GM12872 (cell line): ENCODE measurements around the gene CHN2.

Source experiments
- TF ChIP-seq, protein P1 (sequence below): IDR thresholded peaks from 3 replicates; pipeline ENCODE4 v1.5.1; 2011; ENCODE audit warnings: low read depth, mild to moderate bottlenecking, low read length, moderate library complexity; ENCODE audit not compliant: insufficient read depth

CHN2 gene

DNA sequence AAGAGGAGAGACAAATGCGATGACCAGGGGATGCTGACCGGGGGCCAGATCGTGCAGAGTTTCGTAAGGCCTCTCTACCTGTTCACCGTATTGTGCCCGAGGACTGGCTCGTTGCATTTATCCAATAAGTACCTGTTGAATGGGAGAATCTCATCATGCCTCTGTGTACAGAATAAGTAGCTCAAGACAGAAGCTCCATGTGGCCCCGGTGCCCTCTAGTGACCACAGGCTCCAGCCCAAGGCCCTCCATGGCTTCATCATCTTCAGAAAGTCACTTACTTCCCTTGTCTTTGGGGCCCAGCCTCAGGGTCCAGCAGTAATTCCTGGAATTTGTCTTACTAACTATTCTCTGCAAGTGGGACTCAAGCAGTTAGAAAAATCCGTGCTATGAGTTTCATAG, 151.0 kb downstream of the CHN2 start:
- TF ChIP-seq, protein P1, sequence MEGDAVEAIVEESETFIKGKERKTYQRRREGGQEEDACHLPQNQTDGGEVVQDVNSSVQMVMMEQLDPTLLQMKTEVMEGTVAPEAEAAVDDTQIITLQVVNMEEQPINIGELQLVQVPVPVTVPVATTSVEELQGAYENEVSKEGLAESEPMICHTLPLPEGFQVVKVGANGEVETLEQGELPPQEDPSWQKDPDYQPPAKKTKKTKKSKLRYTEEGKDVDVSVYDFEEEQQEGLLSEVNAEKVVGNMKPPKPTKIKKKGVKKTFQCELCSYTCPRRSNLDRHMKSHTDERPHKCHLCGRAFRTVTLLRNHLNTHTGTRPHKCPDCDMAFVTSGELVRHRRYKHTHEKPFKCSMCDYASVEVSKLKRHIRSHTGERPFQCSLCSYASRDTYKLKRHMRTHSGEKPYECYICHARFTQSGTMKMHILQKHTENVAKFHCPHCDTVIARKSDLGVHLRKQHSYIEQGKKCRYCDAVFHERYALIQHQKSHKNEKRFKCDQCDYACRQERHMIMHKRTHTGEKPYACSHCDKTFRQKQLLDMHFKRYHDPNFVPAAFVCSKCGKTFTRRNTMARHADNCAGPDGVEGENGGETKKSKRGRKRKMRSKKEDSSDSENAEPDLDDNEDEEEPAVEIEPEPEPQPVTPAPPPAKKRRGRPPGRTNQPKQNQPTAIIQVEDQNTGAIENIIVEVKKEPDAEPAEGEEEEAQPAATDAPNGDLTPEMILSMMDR: peak; percentile 17; the same call in 1 of the 3 replicates

DNA sequence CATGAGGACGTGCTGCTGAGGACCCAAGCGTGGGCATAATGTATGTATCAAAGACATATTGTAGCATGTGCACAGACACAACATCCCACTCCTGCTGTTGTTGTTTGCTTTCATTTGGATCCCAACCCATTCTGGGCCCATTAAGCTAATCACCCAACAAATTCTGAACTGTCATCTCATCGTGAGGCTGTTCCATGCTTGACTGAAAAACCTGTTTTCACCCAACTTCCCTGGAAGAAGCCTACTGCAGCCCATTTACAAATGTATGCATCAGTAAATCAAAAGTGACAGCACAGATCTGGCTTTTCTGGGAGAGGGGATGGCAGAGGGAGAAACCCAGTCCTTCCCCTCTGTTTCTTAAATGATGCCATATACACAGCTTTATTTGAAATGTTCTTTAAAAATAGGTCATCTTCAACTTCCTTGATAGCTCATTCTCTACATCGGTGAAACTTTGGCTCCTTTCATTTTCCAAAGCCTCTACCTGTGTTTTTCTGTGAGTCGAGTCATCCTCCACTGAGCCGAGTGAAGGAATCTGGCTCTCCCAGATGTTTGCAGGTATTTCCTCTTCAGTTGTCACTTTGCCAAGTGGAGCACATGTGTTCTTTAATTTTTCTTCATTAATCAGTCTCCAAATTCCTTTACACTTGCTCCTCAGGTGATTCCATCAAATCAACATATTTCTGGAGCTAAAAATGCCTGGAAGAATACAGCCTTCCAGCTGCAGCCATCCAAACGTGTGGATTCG, 151.8 kb downstream of the CHN2 start:
- TF ChIP-seq, protein P1: no peak

DNA sequence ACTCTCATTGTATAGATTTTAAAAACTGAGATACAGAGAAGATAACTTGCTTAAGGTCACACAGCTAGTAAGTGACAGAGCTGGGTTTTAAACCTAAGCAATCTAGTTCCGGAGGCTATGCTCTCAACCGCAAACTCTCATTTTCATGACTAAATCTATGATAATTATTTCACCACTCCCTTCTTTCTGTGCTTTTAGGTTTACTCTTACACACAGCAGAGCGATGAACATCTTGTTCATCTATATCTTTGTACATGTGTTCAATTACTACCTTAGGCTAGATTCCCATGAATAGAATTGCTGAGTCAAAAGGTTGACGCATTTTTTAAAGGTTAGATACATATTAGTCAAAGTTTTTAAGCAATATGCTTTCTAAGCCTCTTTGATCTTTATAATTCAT, 154.8 kb downstream of the CHN2 start:
- TF ChIP-seq, protein P1: no peak

DNA sequence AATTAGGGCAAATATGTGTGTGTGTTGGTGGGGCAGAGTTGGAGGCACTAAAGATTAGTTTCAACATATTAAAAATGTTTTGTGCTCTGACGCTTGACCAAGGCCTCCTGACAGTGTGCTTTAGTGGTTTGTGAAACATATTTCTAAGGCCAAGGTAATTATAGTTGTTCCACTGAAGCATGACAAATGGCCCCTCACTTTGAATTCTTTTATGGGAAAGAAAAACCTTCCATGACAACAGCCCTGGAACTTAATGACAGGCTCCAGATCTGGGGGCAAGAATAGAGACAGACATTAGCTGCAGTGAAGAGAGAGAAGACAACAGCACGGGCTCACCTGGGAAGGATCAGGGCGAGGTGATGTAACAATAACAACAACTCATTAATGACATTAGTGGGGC, 155.8 kb downstream of the CHN2 start:
- TF ChIP-seq, protein P1: no peak

DNA sequence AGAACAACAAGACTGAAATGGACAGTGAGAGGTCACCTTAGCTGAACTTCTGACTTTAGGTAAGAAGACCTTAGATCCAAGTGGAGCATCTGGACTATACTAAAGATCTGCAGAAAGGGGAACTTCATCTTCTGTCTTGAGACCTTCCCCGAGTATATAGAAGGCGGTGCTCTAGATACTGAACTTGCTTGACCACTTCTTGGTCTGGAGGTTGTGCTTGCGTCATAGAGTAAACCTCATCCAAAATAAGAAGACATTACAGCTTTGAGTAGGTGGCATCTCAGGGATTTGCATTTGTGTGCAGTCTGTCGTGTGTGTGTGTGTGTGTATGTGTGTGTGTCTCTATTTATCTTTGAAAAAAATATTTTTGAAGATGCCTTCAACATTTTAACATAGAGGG, 157.5 kb downstream of the CHN2 start:
- TF ChIP-seq, protein P1: no peak

DNA sequence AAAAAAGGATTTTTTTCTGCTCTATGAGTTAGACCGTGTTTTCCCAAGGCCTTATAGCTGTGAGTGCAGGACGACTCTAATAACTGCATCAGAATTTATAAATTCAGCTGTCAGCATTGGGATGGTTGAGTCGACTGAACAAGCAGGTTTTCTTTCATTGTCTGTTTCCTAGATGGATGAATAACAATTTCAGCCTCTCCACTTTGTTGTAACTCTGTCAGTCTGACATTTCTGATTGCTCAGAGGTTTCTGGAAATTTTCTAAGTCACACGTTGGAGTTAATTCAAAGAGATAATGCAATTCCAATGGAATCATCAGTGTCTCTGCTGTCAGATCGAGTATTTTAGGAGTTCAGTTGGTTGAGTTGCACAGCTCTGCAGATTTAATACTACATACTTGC, 159.2 kb downstream of the CHN2 start:
- TF ChIP-seq, protein P1: no peak

DNA sequence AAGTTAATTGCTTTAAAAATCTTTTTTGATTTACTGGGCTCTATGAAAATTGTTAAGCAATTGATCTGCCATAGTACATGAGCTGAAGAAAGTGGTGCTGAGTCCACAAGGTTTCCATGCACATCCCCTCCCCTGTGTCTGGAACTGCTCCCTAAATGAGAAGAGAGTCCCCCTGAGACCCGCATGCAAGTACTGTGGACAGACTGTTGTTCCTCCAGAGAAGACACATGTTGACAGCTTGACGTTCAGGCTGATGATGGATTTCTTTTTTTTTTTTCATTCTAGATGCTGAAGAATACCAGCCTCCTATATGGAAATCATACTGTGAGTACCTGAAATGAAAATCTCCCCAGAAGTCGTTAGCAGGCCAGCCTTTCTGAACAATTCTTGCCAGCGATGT, 159.8 kb downstream of the CHN2 start:
- TF ChIP-seq, protein P1: no peak
